ENCODE results near the gene ZNF524. TPM values are rescaled to one million over a fixed set of nuclear protein-coding genes. Genes with fewer than 3 reads are reported as not detected.

Gene ZNF524
- total and polyA plus RNA-seq, 5 donors, result 11.4 to 27.1 (median 17.8) TPM

DNA sequence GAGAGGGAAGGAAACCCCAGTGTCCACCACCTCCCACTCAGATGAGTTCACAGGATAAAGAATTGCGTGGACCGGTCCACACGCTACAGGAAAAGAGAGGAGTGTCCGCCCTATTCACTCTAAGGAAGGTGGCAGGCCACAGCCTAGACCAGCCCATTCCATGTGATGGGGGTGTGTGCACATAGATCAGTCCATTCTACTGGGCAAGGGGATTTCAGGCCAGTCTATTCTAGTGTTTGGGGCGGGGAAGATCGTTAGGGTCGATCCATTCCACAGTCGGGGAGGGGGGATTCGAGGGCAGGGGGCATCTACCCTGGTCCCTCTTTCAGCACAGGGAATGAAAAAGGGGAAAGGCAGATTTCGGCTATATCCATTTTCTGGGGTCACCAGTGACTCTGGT, 8.5 kb upstream of the ZNF524 start:
- intact Hi-C loops (cut with DNase I), result loop anchor here in 1 of 4 donors (10.0 kb wide), 1 partner anchor 77 kb away; no protein-coding TSS in a partner anchor
- H3K27ac ChIP-seq (ENCODE audit: low read length), result no peak overlapping the region
- WGBS, result 81% methylated on average over 10 of the region's 10 CpGs
- peaks cover 3% of the 10 kb centered on the region for H3K4me1 ChIP-seq (ENCODE audit: control insufficient read depth, insufficient read depth, low read length)
- ATAC-seq, result no peak
- no peaks in the 10 kb centered on the region for H3K9me3 ChIP-seq (ENCODE audit: control insufficient read depth, low read length)
- H3K4me3 ChIP-seq (ENCODE audit: low read length), result no peak overlapping the region
- no peaks in the 10 kb centered on the region for H3K27me3 ChIP-seq (ENCODE audit: control insufficient read depth, insufficient read depth)
- peak in 1 of 3 donors; percentile 11 for DNase-seq

DNA sequence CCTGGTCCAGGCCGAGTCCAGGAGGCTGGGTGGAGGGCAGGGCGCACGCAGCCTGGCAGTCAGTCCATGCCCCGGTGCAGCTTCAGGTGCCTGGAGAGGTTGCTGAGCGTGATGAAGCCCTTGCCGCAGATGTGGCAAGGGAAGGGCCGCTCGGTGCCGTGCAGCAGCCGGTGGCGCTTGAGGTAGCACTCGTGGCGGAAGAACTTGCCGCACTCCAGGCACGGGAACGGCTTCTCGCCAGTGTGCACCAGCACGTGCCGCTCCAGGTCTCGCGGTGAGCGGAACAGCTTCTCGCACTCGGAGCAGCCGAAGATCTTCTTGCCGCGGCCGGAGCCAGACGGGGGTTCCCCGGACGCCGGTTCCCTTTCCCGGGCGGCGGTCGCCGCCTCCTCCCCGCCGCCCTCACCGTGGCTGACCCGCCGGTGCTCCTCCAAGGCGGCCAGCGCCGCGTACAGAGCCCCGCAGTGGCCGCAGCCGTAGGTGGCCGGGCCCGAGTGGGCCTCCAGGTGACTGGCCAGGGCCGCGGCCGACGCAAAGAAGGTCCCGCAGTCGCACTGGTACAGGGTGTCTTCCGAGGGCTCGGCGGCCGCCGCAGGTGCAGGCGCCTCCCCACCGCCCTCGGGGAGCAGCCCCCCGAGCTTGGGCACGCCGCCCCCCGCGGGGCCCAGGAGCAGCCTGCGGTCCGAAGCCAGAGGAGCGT, 7.5 kb upstream of the ZNF524 start:
- H3K4me1 ChIP-seq (ENCODE audit: control insufficient read depth, insufficient read depth, low read length), result no peaks in the 10 kb centered on the region
- no peak overlapping the region for H3K4me3 ChIP-seq (ENCODE audit: low read length)
- H3K9me3 ChIP-seq (ENCODE audit: control insufficient read depth, low read length), result no peaks in the 10 kb centered on the region
- ATAC-seq, result no peak
- DNase-seq, result peak in 1 of 3 donors; percentile 62
- no peaks in the 10 kb centered on the region for H3K27me3 ChIP-seq (ENCODE audit: control insufficient read depth, insufficient read depth)
- 86% methylated on average over 73 of the region's 73 CpGs for WGBS
- intact Hi-C loops (cut with DNase I), result loop anchor here in 1 of 4 donors (10.0 kb wide), 1 partner anchor 78 kb away; no protein-coding TSS in a partner anchor
- H3K27ac ChIP-seq (ENCODE audit: low read length), result no peak overlapping the region

DNA sequence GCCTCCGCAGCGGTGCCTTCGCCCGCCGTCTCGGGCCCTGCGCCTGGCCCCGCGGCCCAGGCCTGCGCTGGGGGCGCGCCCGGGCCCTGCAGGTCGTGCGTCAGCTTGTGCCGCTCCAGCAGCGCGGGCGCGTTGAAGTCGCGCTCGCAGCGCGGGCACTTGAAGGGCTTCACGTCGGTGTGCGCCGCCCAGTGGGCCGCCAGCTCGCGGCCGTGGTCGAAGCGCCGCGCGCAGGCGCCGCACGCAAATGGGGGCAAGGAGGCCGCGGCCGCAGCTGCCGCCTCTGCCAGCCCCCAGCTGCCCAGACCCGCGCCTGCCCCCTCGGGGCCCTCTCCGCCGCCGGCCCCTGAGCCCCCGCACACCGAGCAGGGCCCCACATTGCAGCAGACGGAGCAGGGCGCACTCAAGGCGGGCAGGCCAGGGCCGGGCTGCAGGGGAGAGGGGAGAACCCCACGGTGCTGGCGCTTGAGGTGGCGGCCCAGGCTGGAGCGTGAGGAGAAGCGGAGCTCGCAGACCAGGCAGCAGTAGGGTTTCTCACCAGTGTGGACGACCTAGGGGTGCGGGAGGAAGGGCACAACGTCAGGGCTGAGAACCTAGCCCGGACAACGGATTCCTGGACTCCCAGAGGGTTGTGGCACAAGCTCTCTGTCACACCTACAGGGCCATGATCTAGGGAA, 6.9 kb upstream of the ZNF524 start:
- no peak overlapping the region for H3K4me3 ChIP-seq (ENCODE audit: low read length)

DNA sequence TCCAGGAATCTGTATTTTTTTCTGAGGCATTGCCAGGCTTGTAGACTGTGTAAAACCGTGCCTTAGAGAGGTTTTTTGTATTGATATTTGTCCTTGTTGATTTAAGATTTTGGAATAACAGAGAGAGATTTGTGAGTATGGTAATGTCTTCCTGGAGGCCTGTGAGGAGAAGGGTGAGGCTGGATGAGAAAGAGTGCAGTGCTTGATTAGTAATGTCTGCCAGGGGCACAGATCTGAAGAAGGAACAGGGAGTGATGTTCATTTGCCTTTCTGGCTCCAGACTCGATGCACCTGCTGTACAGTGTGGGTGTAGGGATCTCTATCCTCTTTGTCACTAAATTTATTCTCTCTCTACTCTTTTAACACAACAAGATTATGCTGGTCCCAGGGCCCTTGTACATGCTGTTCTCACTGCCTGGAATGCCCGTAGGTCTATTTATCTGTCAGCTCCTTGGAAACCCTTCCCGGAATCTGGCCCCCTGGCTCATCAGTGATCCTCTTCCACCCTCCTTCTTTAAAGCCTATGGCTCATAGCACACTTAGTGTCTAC, 5.0 kb upstream of the ZNF524 start:
- no peak overlapping the region for H3K4me3 ChIP-seq (ENCODE audit: low read length)
- ATAC-seq (no peak), DNase-seq (peak in 2 of 3 donors; percentile 10 to 33)
- H3K4me1 ChIP-seq (ENCODE audit: control insufficient read depth, insufficient read depth, low read length), result no peaks in the 10 kb centered on the region
- 82% methylated on average over 4 of the region's 4 CpGs for WGBS
- no peaks in the 10 kb centered on the region for H3K9me3 ChIP-seq (ENCODE audit: control insufficient read depth, low read length)
- H3K27me3 ChIP-seq (ENCODE audit: control insufficient read depth, insufficient read depth), result no peaks in the 10 kb centered on the region
- intact Hi-C loops (cut with DNase I), result loop anchor here in 1 of 4 donors (10.0 kb wide), 1 partner anchor 80 kb away; no protein-coding TSS in a partner anchor
- no peak overlapping the region for H3K27ac ChIP-seq (ENCODE audit: low read length)

More for the DNA sequence above, 6.9 kb upstream of the ZNF524 start:
- ATAC-seq, result no peak
- no peaks in the 10 kb centered on the region for H3K9me3 ChIP-seq (ENCODE audit: control insufficient read depth, low read length)
- intact Hi-C loops (cut with DNase I), result loop anchor here in 1 of 4 donors (10.0 kb wide), 1 partner anchor 78 kb away; no protein-coding TSS in a partner anchor
- H3K4me1 ChIP-seq (ENCODE audit: control insufficient read depth, insufficient read depth, low read length), result no peaks in the 10 kb centered on the region
- DNase-seq, result peak in 1 of 3 donors; percentile 43
- whole genome bisulfite sequencing, result 80% methylated on average over 68 of the region's 68 CpGs
- no peaks in the 10 kb centered on the region for H3K27me3 ChIP-seq (ENCODE audit: control insufficient read depth, insufficient read depth)
- no peak overlapping the region for H3K27ac ChIP-seq (ENCODE audit: low read length)

DNA sequence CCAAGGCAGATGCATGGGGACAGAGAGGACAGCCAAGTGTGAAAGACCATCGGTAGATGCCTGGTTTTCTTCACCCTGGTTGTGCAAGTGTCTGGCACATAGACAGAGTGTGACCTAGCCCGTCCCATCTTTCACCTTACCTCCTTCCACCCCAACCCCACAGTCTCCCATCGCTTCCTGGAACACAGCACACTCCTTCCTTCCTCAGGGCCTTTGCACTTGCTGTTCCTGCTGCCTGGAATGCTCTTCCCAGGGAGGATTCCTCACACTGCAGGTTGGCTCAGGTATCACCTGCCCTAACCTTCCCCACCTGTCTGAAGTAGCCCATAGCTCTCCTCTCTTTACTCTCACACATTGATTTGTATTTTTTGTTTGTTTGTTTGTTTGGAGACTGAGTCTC, 3.8 kb upstream of the ZNF524 start:
- WGBS, result 98% methylated on average over 3 of the region's 3 CpGs
- Histone ChIP-seq H3K9me3 (ENCODE audit: control insufficient read depth, low read length) (no peaks in the 10 kb centered on the region), H3K27ac (ENCODE audit: low read length) (no peak overlapping the region), H3K4me1 (ENCODE audit: control insufficient read depth, insufficient read depth, low read length) (no peaks in the 10 kb centered on the region), H3K4me3 (ENCODE audit: low read length) (no peak overlapping the region), H3K27me3 (ENCODE audit: control insufficient read depth, insufficient read depth) (no peaks in the 10 kb centered on the region)
- intact Hi-C loops (cut with DNase I), result loop anchor here in 1 of 4 donors (10.0 kb wide), 1 partner anchor 82 kb away; no protein-coding TSS in a partner anchor
- no peak for ATAC-seq
- peak in 1 of 3 donors; percentile 2 for DNase-seq

DNA sequence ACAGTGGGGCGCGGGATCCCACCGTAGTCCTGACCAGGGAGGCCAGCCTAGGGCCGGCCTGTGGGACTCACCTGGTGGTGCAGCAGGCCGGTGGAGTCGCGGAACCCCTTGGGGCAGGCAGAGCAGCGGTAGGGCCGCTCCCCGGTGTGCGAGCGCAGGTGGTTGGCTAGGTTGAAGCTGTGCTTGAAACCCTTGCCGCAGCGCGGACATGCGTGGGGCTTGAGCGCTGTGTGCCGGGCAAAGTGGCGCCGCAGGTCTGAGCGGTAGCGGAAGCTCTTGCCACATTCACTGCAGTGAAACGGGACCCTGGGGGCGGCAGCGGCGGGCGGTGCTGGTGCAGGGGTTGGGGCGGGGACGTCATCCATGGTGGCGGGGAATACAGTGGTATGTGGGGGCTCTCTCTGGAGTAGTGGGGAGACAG, 2.6 kb upstream of the ZNF524 start:
- ATAC-seq (no peak), DNase-seq (peak; percentile 37 to 74 (median 68))
- H3K27me3 ChIP-seq (ENCODE audit: control insufficient read depth, insufficient read depth), result no peaks in the 10 kb centered on the region
- intact Hi-C loops (cut with DNase I), result loop anchor here in 1 of 4 donors (10.0 kb wide), 1 partner anchor 83 kb away; no protein-coding TSS in a partner anchor
- no peak overlapping the region for H3K4me3 ChIP-seq (ENCODE audit: low read length)
- H3K4me1 ChIP-seq (ENCODE audit: control insufficient read depth, insufficient read depth, low read length), result no peaks in the 10 kb centered on the region
- H3K9me3 ChIP-seq (ENCODE audit: control insufficient read depth, low read length), result no peaks in the 10 kb centered on the region
- H3K27ac ChIP-seq (ENCODE audit: low read length), result no peak overlapping the region
- 97% methylated on average over 30 of the region's 30 CpGs for WGBS

DNA sequence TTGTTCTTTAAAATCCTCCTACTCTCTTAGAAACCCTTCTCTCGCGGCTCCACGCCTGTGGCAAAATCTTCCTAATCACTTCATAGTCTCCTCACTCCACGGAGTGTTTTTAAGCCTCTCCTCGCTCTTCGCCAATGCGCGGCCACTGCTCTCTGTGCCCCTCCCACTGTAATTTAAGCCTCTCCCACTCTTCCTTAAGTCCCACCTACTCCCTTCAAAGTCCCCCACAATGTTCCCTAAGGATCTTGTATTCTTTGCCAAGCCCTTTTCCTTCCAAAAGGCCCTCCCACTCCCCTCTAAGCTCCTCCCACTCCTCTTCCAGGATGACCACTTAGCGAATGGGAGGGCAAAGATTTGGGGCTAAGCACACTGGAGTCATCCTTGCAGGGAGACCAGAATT, 2.1 kb upstream of the ZNF524 start:
- DNase-seq (no peak), ATAC-seq (no peak)
- Histone ChIP-seq H3K4me1 (ENCODE audit: control insufficient read depth, insufficient read depth, low read length) (no peaks in the 10 kb centered on the region), H3K9me3 (ENCODE audit: control insufficient read depth, low read length) (no peaks in the 10 kb centered on the region), H3K27ac (ENCODE audit: low read length) (no peak overlapping the region), H3K27me3 (ENCODE audit: control insufficient read depth, insufficient read depth) (no peaks in the 10 kb centered on the region), H3K4me3 (ENCODE audit: low read length) (no peak overlapping the region)
- intact Hi-C loops (cut with DNase I), result loop anchor here in 1 of 4 donors (10.0 kb wide), 1 partner anchor 83 kb away; no protein-coding TSS in a partner anchor
- WGBS, result 87% methylated on average over 9 of the region's 9 CpGs

DNA sequence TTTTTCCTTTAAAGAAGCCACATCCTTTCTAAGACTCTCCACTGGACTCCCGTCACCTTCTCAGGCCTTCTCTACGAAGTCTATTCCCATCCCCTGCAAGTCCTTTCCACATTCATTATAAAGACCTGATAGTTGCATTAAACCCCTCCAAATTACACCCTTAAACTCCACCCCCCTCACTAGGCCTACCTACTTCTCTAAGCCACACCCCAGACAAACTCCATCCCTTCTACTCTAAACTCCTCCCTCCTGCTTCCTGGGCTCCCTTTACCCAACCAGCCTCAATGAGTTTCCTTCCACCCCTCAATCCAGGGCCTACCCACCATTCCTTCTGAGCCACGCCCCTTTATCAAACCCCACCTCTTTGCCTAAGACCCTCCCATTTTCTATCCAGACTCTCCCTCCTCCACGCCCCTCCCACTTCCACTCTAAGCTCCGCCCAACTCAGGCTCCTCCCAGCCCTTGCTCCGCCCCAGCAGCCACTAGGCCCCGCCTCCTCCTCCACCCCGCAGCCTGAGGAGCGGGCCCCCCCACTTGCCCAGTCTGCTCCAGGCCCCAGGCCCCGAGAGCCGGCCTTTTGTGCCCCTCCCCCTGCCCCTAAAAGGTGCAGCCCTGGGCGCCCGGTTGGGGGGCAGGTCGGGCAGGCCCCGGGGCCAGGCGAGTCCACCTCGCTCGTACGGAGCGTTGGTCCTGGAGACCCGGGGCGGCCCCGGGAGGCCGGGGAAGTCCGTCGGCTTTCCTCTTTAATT, 1.2 kb upstream of the ZNF524 start:
- Histone ChIP-seq H3K9me3 (ENCODE audit: control insufficient read depth, low read length) (no peaks in the 10 kb centered on the region), H3K27ac (ENCODE audit: low read length) (peak overlapping the region; percentile 99), H3K27me3 (ENCODE audit: control insufficient read depth, insufficient read depth) (no peaks in the 10 kb centered on the region), H3K4me1 (ENCODE audit: control insufficient read depth, insufficient read depth, low read length) (no peaks in the 10 kb centered on the region), H3K4me3 (ENCODE audit: low read length) (peak overlapping the region; percentile 71)
- intact Hi-C loops (cut with DNase I), result loop anchor here in 1 of 4 donors (10.0 kb wide), 1 partner anchor 84 kb away; no protein-coding TSS in a partner anchor
- 6% methylated on average over 26 of the region's 26 CpGs for WGBS
- DNase-seq, result peak; percentile 93 to 96 (median 95)
- ATAC-seq, result peak; percentile 85 to 89

DNA sequence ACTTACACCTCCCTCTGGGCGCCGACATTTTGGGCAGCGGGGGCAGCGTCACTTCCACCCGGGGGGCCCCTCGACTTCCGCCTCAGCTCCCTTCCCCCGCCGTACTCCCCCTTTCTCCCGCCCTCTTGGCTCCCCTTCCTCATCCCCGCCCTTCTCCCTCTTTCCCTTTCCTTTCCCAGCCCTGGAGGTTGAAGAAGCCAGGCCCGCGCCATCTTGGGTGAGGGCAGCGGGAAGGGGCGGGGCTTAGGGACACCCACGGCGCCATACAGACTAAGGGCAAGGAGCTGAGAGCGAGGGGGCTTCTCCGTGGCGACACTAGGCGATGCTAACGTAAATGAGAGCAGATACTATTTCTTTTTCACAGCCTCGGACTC, 633 bp upstream of the ZNF524 start, which contains the start of gene FIZ1:
Gene FIZ1 (minus strand): TSS at position 50 of the 374 bp plus-strand sequence. CDS start 1,652 bp downstream, outside the sequence.
- Histone ChIP-seq H3K4me3 (ENCODE audit: low read length) (peak within 1 kb of the TSS; percentile 71), H3K27me3 (ENCODE audit: control insufficient read depth, insufficient read depth) (no peaks in the 10 kb centered on the region), H3K9me3 (ENCODE audit: control insufficient read depth, low read length) (no peaks in the 10 kb centered on the region), H3K4me1 (ENCODE audit: control insufficient read depth, insufficient read depth, low read length) (no peaks in the 10 kb centered on the region), H3K27ac (ENCODE audit: low read length) (peak within 1 kb of the TSS; percentile 99)
- WGBS, result under 1% methylated on average over 23 of the region's 23 CpGs
- ATAC-seq (peak; percentile 93 to 94), DNase-seq (peak; percentile 98 to 99 (median 99))
- intact Hi-C loops (cut with DNase I), result loop anchor here in 1 of 4 donors (10.0 kb wide), 1 partner anchor 85 kb away; no protein-coding TSS in a partner anchor

DNA sequence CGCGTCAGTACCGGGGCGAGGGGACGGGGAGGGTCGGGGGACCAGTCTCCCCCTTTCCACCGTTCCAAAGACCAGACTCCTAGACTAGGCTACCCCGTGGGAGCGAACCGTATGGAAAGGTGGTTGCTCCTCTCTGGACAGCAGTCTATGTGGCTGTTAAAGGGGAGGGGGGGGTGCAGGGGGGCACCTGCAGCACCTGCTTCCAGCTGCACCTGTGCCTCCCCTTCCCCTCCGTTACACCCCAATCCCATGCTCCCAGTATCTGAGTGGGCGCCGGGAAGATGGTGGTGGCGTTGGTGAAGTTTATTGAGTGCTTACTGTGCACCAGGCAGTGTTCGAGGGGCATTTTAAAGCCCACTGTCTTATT, 557 bp downstream of the ZNF524 start:
- no peaks in the 10 kb centered on the region for H3K9me3 ChIP-seq (ENCODE audit: control insufficient read depth, low read length)
- DNase-seq, result no peak
- no peak for ATAC-seq
- no peaks in the 10 kb centered on the region for H3K27me3 ChIP-seq (ENCODE audit: control insufficient read depth, insufficient read depth)
- intact Hi-C loops (cut with DNase I), result loop anchor here in 1 of 4 donors (10.0 kb wide), 1 partner anchor 86 kb away; no protein-coding TSS in a partner anchor
- peak overlapping the region; percentile 71 for H3K4me3 ChIP-seq (ENCODE audit: low read length)
- no peaks in the 10 kb centered on the region for H3K4me1 ChIP-seq (ENCODE audit: control insufficient read depth, insufficient read depth, low read length)
- peak overlapping the region; percentile 76 for H3K27ac ChIP-seq (ENCODE audit: low read length)
- 6% methylated on average over 15 of the region's 15 CpGs for WGBS
